Stimulated activated CD8-positive, alpha-beta memory T cell treated with anti-CD3 and anti-CD28 coated beads, Interleukin-12 subunit alpha, Interleukin-12 subunit beta, amount 100 ng/mL, for 4 hours (primary cell): Measurements from ENCODE around the gene SDHAF1.
"Not testable (repeated sequence)": the region's sequence is repeated elsewhere in the genome, so short reads cannot be mapped to it uniquely, and the experiment has no call there.

Source experiments
- DNase-seq: peaks from one replicate; pipeline ENCODE4 v3.0.0-alpha.2; 2020; ENCODE audit warnings: low read depth

The SDHAF1 gene, protein sequence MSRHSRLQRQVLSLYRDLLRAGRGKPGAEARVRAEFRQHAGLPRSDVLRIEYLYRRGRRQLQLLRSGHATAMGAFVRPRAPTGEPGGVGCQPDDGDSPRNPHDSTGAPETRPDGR

DNA sequence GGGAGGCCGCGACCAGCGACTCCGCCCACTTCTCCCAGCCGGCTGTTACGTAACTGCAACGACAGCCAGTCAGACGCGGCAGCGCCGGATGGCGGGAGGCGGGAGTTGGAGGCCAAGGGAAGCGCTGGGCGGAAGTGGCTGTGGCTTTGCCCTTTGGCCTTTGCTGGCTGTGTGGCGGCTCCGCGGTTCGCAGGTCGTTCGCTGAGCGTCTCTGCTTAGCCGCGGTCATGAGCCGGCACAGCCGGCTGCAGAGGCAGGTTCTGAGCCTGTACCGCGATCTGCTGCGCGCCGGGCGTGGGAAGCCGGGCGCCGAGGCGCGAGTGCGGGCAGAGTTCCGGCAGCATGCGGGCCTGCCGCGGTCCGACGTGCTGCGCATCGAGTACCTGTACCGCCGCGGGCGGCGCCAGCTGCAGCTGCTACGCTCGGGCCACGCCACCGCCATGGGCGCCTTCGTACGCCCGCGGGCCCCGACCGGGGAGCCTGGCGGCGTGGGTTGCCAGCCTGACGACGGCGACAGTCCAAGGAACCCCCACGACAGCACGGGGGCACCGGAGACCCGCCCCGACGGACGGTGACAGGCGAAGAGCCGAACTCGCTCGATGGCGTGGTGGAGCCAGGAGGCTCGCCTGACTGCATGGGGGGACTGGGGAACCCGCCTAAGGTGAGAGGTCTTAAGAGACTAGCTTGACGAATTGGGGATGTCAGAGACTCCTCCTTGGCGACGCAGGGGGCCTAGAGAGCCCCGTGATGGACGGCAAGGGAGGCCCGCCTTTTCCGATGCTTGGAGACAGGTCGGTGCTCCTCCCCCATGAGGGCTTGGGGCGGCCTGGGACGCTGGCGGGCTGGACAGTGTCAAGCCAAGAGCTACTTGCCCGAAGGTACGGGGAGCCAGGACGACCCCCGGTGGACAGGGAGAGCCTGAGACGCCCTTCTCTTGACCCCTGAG, at the start of gene SDHAF1:
SDHAF1 (plus strand) TSS at position 141 of the 946 bp plus-strand sequence; CDS start at position 228, 87 bp downstream.
- peak; percentile 90 for DNase-seq

DNA sequence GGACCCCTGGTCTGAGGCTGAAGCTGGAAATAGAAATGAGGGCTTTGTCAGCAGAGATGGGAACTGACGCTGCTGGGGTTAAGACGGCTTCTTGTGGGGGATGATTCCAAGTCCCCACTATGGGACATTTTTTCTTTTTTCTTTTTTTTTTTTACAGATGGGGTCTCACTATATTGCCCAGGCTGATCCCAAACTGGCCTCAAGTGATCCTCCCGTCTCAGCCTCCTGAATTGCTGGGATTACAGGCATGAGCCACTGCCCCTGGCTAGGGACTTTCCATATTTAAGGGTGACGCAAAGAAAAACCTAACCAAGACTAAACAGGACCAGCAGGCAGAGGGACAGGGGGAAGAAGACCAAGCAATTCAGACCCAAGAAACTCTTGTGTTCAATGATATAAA, 48.8 kb upstream of the SDHAF1 start:
- DNase-seq = no peak

DNA sequence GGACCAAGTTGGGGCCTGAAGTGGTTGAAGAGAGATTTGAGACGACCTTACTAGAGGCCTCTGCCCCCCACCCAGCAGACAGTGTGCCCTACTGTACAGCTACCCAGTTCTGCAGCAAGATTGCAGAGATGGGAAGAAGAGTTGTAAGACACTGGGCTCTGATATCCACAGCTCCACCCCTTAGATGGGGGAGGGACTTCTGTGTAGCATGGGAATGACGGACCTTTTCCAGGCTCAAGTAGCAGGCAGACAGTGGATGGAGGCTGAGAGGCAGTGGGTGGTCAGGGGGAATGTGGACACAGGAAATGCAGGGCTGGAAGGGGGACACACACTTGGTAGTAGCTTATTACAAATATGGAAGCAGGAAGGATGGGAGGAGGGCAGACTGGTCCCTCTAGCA, 45.9 kb upstream of the SDHAF1 start:
- DNase-seq = no peak

DNA sequence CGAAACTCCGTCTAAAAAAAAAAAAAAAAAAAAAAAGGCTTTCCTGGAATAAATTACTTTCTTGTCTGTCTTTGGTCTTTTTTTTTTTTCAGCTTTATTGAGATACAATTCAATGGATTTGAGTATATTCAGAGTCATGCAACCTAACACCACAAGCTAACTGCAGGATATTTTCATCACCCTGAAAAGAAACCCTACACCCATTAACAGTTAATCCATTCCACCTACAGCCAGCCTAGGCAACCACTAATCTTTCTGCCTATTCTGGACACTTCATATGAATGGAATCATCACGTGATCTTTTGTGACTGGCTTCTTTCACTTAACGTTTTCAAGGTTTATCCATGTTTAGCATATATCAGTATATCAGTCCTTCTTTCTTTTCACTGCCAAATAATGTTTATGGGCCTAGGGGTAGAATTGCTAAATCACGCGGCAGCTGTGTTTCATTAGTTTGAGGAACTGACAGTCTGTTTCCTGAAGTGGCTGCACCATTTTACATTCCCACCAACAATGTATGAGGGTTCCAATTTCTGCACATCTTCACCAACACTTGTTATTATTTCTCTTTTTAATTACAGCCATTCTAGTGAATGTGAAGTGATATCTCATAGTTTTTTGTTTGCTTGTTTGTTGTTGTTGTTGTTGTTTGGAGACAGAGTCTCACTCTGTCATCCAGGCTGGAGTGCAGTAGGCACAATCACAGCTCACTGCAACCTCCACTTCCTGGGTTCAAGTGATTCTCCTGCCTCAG, 38.9 kb upstream of the SDHAF1 start:
- no peak for DNase-seq

DNA sequence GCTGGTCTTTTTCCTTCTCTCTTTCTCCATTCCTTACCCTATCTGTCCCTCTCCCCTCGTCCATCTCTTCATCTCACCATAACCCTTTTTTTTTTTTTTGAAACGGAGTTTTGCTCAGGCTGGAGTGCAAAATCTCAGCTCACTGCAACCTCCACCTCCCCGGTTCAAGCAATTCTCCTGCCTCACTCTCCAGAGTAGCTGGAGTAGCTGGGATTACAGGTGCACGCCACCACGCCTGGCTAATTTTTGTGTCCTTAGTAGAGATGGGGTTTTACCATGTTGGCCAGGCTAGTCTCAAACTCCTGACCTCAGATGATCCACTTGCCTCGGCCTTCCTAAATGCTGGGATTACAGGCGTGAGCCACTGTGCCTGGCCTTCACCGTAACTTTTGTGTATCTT, 37.6 kb upstream of the SDHAF1 start:
- DNase-seq = not testable (repeated sequence)

DNA sequence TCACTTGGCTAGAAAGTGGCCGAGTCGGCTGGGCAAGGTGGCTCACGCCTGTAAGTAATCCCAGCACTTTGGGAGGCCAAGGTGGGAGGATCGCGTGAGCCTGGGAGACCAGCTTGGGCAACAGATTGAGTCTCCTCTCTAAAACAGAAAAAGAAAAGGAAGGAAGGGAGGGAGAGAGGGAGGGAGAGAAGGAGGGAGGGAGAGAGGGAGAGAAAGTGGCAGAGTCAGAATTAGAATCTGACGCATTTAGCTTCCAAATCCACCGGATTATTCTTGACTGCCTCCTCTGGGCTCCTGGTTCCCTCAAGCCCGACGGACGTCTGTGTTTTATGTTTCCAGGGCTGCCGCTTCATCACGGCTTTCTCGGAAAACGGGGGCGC, 36.3 kb upstream of the SDHAF1 start:
- no peak for DNase-seq

DNA sequence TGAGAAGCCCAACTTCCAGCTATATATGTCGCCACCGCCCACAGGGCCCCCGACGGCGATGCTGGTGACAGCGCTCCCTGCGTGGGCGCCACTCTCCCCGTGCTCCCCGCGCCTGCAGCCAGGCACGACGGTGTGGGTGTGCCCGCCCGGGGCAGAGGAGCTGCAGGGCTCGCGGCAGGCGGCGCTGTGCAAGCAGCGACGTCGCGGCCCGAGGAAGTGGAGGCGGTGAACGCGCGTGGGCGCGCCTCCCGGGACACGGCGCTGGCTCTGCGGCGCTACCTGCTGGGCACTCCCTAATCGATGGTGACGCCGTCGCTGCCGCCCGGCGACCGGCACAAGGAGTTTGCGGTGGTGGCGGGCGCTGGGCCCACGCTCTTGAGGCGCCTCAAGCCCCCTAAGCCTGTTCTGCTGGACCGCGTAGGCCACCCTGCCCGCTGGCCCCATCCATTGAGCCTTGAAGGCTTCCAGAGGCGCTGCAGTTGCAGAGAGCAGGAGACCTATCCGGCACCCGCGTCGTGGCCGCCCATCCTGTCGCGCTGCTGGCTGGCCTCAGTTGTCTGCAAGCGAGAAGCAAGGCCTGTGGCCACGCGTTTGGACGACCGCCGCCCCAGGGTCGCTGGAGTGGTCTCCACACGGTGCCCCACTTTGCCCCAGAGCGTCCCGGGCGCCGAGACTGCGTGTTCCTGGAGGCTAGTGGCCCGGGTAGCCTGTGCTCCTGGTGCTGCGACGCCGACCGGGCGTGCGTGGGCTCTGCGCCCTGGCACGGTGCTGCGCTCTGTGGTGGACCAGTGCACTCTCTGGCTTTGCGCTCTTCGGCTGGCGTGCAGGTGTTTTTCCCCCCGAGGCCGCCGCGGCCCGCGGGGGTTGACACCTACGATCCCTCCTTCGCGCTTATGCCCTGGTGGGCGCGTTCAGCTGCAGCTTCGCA, 35.7 kb upstream of the SDHAF1 start:
- peak; percentile 85 for DNase-seq

DNA sequence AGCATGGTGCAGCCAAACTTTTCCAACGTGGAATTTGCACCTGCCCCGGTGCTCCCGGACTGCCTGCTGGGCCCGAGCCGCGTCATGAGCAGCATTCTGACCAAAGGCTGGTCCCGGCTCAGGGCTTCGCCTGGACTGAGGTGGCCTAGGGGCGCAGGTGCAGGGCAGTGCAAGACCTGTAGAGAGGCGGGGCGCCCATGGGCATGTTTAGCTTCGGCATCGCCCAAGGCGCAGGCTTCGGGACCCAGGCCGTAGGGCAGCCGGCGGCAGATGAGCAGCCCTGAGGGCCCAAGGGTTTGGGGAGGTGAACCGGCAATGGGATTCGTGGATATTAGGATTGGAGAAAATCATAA, 35.0 kb upstream of the SDHAF1 start:
- DNase-seq = no peak

DNA sequence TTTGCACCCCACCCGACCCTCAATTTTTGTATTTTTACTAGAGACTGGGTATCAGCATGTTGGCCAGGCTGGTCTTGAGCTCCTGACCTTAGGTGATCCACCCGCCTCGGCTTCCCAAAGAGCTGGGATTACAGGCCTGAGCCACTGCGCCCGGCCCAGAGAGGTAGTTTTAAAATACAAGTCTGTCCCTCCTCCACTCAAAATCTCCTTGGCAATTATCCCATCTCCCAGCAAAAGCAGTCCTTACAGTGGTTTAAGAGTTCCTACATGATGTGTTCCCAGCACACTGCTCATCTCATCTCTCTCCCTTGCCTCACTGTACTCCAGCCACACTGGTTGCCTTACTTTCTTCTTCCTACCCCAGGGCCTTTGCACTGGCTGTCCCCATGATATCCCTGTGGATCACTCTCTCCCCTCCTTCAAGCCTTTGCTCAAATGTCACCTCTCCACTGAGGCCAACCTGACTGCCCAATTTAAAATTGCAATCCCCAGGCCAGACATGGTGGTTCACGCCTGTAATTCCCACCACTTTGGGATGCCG, 34.5 kb upstream of the SDHAF1 start:
- no peak for DNase-seq

DNA sequence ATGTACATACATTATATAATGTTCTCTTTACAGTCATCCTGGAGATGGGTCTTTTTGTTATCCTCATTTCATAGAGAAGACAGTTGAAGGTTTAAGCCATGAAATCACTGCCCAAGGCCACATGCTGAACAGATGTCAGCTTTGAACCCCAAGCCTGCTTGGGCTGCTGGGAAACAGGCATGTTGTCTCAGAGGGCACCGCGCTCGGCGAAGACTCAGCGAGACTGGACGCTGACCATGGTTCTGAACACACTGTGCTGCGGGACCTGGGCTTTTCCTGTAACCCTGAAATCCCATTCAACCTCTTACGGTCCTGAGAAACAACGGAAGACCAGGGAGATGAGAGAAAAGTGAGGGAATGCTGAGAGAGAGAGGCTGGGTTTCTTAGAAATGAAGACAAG, 31.5 kb upstream of the SDHAF1 start:
- DNase-seq = no peak

DNA sequence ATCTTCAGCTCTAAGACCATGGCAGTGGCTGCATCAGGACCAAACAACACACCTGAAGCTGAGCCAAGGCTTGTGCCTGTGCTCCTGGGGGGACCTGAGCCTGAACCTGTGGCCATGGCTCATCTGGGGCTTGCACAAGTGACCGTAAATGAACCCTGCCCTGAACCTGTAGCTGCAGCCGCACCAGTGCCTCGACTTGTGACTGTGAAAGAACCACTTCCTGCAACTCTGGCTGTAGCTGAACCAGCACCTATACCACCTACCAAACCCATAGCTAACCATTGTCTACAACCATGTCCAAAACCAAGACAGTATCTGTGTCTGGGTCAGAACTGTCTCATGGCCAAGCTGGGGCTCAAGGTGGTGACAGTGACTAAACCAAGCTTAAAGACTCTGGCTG, 28.2 kb upstream of the SDHAF1 start:
- no peak for DNase-seq

DNA sequence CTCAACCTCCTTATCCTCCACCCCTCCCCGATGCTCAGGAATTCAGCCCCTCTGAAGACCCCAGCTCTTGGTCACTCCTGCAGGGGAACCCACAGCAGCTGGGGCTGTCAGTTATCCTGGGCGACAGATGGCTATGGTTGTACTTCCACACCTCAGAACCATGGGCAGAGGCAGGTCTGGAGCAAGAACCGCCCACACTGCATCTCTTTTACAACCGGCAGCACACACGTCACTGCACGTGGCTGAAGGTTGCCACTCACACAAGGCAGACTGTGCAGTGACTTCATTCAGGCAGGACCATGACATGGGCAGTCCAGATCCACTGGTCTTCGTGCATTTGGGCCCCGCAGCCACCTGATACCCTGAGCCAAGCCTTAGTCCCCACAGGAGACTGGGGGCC, 21.5 kb upstream of the SDHAF1 start:
- no peak for DNase-seq

DNA sequence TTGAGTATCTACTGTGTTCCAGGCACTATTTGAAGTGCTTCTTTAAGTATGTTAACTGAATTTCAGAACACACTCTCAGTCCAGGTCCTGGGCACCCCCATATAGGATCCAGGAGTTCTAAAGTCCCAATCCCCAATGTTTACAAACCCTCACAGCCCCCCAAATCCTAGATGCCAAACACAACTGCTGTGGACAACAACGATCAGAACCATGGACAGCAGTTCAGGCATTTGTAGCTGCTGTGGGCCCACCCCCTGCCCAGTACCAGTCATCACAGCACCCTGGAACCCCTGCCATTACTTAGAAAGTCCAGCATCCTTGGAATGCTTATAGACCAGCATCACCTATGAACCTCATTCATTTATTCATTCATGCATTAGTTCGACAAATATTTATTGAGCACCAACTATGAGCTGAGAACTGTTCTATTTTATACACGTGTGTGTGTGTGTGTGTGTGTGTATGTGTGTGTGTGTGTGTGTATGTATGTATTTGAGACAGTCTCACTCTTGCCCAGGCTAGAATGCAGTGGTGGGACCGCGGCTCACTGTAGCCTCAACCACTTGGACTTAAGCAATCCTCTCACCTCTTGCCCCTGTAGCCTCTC, 19.3 kb upstream of the SDHAF1 start:
- no peak for DNase-seq

DNA sequence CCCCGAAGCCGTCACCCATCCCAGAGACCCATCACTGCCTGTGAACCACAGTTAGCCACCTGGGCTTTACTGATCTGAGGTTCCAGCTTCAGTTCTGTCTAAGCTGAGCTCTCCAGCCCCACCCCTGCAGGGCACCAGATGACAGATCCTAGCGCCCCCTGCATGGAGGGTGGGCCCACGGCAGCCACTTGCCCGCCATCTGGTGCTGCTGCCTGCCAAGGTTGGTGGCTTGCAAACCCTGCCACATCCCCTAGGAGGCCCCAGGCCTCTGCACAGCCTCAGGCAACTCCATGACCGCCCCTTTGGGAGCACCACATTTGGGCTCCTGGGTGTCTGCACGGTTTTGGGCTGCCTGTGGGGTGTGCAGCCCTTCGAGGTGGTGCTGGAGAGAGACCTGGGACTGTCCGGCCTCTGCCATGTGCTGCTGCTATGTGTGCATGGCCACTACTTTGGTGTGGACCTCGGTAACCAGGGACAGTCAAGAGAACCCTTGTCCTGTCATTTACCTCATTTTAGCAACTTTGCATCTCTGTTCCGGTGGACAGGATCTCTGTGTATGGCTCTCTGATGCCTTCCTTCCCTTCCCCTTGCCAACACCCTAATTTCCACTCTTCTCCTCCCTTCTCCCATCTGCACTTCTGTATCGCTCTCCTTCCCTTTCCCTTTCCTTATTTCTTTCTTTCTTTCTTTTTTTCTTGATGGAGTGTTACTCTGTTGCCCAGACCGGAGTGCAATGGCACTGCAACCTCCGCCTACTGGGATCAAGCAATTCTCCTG, 17.4 kb upstream of the SDHAF1 start:
- DNase-seq = no peak

DNA sequence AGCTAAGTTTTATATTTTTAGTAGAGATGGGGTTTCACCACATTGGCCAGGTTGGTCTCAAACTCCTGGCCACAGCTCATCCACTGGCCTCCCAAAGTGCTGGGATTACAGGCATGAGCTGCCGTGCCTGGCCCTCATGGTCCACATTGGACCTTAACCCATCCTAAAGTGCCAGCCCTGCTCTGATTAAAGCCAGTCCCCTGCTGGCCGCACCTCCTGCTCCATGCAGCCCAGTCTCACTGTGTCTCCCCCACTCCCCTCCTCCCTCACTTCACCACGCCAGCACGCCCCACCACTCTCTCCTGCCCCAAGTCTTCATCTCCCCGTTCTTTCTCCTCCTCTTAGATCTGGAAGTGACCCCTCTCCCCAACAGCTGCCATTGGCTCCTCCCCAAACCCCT, 16.7 kb upstream of the SDHAF1 start:
- no peak for DNase-seq

DNA sequence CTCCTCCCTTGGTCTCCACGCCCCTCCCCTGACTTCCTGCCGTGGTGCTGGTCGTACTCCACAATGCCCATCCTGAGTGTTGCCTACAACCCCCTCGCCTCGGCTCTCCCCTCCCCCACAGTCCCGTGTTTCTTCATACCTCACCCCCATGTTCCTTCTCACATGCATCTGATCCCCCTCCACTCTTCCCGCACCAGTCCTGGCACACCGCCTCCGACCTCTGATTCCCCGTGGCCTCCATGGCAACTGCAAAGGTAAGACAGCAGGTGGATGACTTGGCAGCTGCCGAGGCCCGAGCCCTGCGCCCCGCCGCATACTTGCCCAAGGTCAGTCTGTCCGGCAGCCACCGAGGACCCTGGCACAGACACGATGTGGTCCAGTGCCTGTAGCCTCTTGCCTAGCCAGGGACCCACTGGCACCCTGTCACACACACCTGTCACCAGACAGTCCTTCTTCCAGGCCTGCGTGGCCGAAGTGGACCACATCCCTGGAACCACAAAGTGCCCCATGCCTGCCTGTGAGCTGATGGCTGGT, 16.1 kb upstream of the SDHAF1 start:
- no peak for DNase-seq

DNA sequence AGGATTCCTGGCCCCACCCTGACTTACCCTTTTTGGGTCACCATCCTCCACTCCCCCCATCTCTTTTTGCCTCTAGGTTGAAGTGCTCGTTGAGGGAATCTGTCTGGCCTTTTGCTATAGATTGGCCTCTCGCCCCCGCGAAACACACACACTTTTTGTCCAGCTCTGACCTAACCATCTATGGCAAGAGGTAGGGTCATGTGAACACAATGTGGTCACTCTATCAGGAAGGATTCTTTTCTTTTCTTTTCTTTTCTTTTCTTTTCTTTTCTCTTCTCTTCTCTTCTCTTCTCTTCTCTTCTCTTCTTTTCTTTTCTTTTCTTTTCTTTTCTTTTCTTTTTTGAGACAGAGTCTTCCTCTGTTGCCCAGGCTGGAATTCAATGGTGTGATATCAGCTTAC, 14.0 kb upstream of the SDHAF1 start:
- DNase-seq = not testable (repeated sequence)

DNA sequence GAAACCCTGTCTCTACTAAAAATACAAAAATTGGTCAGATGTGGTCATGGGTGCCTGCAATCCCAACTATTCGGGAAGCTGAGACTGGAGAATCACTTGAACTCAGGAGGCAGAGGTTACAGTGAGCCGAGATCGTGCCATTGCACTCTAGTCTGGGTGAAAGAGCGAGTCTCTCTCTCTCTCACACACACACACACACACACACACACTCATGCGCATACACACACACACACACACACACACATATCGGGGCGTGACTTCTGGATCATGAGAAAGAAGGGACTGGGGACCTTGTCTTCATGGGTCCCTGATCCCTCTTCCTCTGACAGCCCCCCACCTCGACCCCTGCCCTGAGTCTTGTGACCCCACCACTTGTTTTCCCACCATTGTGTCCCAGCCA, 11.8 kb upstream of the SDHAF1 start:
- no peak for DNase-seq

DNA sequence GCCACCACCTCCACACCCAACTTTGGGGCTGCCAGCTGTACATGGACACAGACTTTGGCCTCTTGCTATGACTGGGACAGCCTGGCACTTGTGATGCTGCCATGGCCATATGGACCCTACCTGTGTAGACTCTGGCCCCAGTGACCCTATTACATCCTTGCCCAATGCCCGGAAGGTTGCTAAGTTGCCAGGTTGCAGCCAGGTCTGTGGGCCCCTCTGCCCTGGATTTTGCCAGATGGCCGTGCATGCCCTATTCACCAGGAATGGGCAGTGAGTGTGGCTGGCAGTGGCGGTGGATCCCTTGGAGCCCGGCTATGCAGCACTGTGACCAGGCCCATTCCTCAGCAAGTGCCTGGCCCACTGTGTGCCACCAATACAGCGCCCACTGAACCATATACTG, 8.9 kb upstream of the SDHAF1 start:
- DNase-seq = no peak
